Measurements from ENCODE around the gene PALLD.

DNA sequence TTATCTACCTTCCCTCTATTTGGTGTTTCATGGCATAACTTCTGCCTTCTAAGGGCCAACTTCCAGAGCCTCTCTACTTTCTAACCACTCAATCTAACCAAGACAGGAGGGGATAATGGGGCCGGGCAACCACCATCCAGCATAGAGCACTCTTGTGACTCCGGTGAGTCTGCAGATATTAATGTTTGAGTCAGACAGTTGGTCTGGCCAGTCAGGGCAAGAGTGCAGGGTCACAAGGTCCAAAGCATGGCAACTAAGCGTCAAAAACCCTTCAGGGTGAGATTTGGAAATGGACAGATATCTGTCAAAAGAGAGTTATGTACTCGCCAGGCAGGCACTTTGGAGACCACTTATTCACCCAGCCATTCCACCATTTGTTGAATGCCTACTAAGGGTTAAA, 105.0 kb downstream of the PALLD start:
- TF ChIP-seq POLR2A (IDR thresholded peaks at IDR 0.05; ENCODE audit: low read depth, low read length) (no peak), JUN (IDR thresholded peaks at IDR 0.05; ENCODE audit: borderline replicate concordance, insufficient read depth, insufficient read length, low read depth) (no peak), EZH2 (IDR thresholded peaks at IDR 0.05; ENCODE audit: borderline replicate concordance, low read depth, low read length, severe bottlenecking) (no peak)

Data from endothelial cell of umbilical vein (primary cell).